GM06990 (cell line): ENCODE results near the gene ANO10.

ENCODE experiments used
- DNase-seq: peaks from one replicate; pipeline ENCODE4 v3.0.0-alpha.2; 2011; ENCODE audit not compliant: insufficient read length; ENCODE audit errors: extremely low read depth
- H3K27me3 ChIP-seq: replicated peaks from 2 replicates; pipeline ENCODE4 v1.6.0; 2011; ENCODE audit warnings: low read length; ENCODE audit not compliant: control insufficient read depth, insufficient read depth
- H3K36me3 ChIP-seq: 2 replicates; pipeline ENCODE4 v1.5.1; 2011; ENCODE audit warnings: low read length; ENCODE audit not compliant: control insufficient read depth, insufficient read depth
- H3K4me3 ChIP-seq: replicated peaks from 2 replicates; pipeline ENCODE4 v1.5.1; 2011; ENCODE audit warnings: low read depth, mild to moderate bottlenecking, control low read depth, low read length
- TF ChIP-seq, protein P1 (sequence below): IDR thresholded peaks from 2 replicates; pipeline ENCODE4 v1.5.1; 2011; ENCODE audit warnings: low read length, control low read depth, mild to moderate bottlenecking, inconsistent platforms; ENCODE audit not compliant: insufficient read depth, poor library complexity, severe bottlenecking

ANO10 gene

DNA sequence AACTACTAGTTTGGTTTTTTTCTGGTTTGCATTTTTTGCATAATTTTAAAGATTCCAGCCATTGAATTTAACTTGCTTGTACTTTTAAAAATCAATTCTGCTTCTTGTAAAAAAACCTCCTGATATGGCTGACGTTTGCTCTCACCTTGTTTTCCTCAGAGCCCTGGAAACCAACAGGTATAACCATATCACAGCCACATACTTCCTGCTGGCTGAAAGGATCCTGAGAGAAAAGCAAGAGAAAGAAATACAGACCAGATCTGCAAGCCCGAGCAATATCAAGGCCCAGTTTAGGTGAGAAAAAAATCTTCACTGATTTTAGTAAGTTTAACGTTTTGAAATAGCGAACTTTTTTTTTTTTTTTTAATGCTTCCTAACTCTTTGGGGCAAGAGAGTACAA is 278.6 kb downstream of the ANO10 start:
- DNase-seq = no peak
- TF ChIP-seq, protein P1, sequence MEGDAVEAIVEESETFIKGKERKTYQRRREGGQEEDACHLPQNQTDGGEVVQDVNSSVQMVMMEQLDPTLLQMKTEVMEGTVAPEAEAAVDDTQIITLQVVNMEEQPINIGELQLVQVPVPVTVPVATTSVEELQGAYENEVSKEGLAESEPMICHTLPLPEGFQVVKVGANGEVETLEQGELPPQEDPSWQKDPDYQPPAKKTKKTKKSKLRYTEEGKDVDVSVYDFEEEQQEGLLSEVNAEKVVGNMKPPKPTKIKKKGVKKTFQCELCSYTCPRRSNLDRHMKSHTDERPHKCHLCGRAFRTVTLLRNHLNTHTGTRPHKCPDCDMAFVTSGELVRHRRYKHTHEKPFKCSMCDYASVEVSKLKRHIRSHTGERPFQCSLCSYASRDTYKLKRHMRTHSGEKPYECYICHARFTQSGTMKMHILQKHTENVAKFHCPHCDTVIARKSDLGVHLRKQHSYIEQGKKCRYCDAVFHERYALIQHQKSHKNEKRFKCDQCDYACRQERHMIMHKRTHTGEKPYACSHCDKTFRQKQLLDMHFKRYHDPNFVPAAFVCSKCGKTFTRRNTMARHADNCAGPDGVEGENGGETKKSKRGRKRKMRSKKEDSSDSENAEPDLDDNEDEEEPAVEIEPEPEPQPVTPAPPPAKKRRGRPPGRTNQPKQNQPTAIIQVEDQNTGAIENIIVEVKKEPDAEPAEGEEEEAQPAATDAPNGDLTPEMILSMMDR = no peak
- peaks cover 9% of the 10 kb centered on the region for H3K36me3 ChIP-seq
- no peaks in the 10 kb centered on the region for H3K27me3 ChIP-seq
- no peak overlapping the region for H3K4me3 ChIP-seq

DNA sequence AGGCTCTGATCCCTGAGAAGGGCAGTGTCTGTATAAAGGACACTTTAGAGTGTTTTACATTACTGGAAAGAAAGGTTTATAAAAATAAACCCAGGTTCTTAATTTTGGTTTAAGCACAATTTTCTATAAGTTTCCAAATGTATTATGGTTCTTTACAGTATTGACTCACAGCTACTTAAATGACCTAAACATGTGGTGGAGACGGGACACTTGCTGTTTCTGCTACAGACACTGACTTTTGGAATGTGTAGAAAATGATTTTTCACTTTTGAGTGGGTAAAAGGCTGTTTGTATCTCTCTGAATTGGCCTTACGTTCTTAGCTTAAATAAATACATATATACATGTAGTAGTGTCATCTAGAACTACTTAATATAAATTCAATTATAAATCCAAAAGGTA is 280.0 kb downstream of the ANO10 start:
- TF ChIP-seq, protein P1 = no peak
- no peak overlapping the region for H3K4me3 ChIP-seq
- no peaks in the 10 kb centered on the region for H3K27me3 ChIP-seq
- DNase-seq = no peak
- peaks cover 1% of the 10 kb centered on the region for H3K36me3 ChIP-seq

DNA sequence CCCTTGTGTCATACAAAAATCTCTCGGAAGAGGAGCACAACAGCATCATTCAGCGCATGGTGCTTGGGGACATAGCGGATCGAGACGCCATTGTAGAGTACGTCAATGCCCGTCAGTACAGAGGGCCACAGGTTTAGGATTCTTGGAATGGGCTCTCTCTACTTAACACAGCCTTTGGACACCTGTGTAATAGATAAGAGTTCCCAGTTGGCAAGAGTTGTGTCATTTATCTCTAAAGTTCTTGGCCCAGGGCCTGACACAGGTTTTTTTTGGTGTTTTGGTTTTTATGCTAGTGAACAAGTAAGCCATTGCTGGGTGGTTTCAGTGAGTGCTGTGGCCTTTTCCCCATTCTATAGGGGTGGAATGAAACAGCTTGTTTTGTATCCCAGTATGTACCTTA is 281.4 kb downstream of the ANO10 start:
- no peaks in the 10 kb centered on the region for H3K27me3 ChIP-seq
- no peak overlapping the region for H3K4me3 ChIP-seq
- H3K36me3 ChIP-seq = peaks cover 1% of the 10 kb centered on the region
- TF ChIP-seq, protein P1 = no peak
- DNase-seq = no peak

DNA sequence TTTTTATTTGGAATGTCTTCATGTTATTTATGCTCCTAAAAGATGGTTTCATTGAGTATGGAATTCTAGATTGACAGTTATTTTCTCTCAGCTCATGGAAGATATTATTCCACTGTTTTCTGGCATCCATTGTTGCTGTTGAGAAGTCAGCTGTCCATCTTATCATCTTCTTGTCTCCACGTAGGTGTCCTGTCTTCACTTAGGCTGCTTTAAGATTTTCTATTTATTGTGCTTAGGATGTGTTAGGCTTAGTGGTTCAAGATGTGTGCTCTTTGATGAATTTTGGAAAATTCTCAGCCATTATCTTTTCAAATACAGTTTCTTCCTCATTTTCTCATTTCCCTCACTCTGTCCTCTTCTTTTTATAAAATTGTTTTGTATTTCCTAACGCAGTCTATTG is 283.5 kb downstream of the ANO10 start:
- TF ChIP-seq, protein P1 = no peak
- Histone ChIP-seq H3K27me3 (no peaks in the 10 kb centered on the region), H3K4me3 (no peak overlapping the region), H3K36me3 (peaks cover 1% of the 10 kb centered on the region)
- DNase-seq = no peak

DNA sequence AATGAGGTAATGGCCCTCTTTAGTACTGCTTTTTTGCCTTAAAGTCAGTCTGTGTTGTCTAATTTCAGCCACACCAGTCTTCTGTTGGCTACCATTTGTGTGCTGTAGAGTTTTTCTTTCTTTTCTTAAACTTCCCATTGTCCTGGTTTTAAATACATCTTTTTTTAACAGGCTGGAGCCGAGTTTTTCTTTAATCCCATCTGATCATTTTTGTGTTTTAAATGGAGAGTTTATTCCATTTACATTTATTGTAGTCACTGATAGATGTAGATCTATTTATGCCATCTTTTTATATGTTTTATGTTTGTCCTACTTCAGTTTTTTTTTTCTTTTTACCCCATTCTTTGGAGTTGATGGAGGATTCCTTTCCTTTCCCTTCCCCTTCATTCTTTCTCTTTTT is 286.0 kb downstream of the ANO10 start:
- Histone ChIP-seq H3K36me3 (peaks cover 1% of the 10 kb centered on the region), H3K4me3 (no peak overlapping the region), H3K27me3 (no peaks in the 10 kb centered on the region)
- no peak for DNase-seq
- TF ChIP-seq, protein P1 = no peak

DNA sequence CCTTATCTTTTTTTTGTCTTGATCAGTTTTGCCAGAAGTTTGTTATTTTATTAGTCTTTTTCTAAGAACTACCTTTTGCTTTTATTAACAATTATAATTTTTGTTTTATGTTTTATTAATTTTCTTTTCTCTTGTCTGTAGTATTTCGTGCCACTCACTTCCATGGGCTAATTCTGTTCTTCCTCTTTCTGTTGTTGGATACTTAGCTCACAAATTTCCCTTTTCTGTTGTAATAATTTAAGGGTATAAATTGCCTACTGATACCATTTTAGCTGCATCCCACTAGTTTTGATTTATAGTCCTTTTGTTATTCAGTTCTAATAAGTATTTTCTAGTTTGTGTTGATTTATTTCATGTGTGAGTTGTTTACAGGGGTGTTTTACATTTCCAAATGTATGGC is 286.8 kb downstream of the ANO10 start:
- no peak for DNase-seq
- Histone ChIP-seq H3K4me3 (no peak overlapping the region), H3K36me3 (no peaks in the 10 kb centered on the region; the same call in 1 of the 2 replicates), H3K27me3 (no peaks in the 10 kb centered on the region)
- TF ChIP-seq, protein P1 = no peak
